Activated CD8-positive, alpha-beta memory T cell treated with anti-CD3 and anti-CD28 coated beads, Interleukin-2, amount 10 ng/mL, durations not matched to agents 7 days and 5 days (primary cell): ENCODE measurements around the gene TRIM3. TPM values are rescaled to one million over a fixed set of nuclear protein-coding genes. Genes with fewer than 3 reads are reported as not detected.

Experiments
- ATAC-seq: fragments of 150-1000 bp; cut with Tn5 transposase; one replicate; pipeline ENCODE4 v1.10.0; 2021; ENCODE audit warnings: moderate library complexity
- CTCF ChIA-PET: fragments of 350-600 bp; sonication (Branson Sonifier 250); formaldehyde crosslinking; loops from one replicate; lab custom pipeline; 2021; ENCODE audit warnings: antibody characterized with exemption; lab: Charles Lee
- DNase-seq: peaks from one replicate; pipeline ENCODE4 v3.0.0-alpha.2; 2020
- H3K27ac Mint-ChIP-seq: one replicate; pipeline ENCODE4 v1.8.0; 2021; ENCODE audit warnings: mild to moderate bottlenecking, mixed read lengths
- H3K27me3 Mint-ChIP-seq: one replicate; pipeline ENCODE4 v1.8.0; 2021; ENCODE audit warnings: mixed read lengths
- H3K36me3 Mint-ChIP-seq: one replicate; pipeline ENCODE4 v1.8.0; 2021; ENCODE audit warnings: mild to moderate bottlenecking, mixed read lengths
- H3K4me1 Mint-ChIP-seq: one replicate; pipeline ENCODE4 v1.8.0; 2021; ENCODE audit warnings: mixed read lengths
- H3K4me3 Mint-ChIP-seq: one replicate; pipeline ENCODE4 v1.8.0; 2021; ENCODE audit warnings: mild to moderate bottlenecking, moderate library complexity, mixed read lengths
- H3K9me3 Mint-ChIP-seq: one replicate; pipeline ENCODE4 v1.8.0; 2022; ENCODE audit warnings: low read depth, mixed read lengths
- total RNA-seq, 2 experiments: library from RNA; stranded (reverse); gene quantifications; one replicate each; pipeline ENCODE4 v1.2.3, GENCODE V29; 2021

Gene TRIM3
- total RNA-seq, 2 experiments from 2014 or later = 4.8 to 5.1 TPM

GRCh38 chr11:6448574-6448973 is 25.2 kb downstream of the TRIM3 start:
- CTCF ChIA-PET = interaction anchor here (1.1 to 15.2 kb wide), 3 partner anchors 66 to 257 kb away, joined by 3 to 571 read pairs (median 3); partner anchors contain the start of gene SMPD1
- Mint-ChIP-seq H3K4me1 (no peaks in the 10 kb centered on the region), H3K4me3 (no peak overlapping the region), H3K9me3 (no peaks in the 10 kb centered on the region), H3K27me3 (no peaks in the 10 kb centered on the region), H3K27ac (no peak overlapping the region), H3K36me3 (no peaks in the 10 kb centered on the region)
- DNase-seq (no peak), ATAC-seq (no peak)

GRCh38 chr11:6443269-6444003 is 30.3 kb downstream of the TRIM3 start:
- Mint-ChIP-seq H3K36me3 (no peaks in the 10 kb centered on the region), H3K4me3 (no peak overlapping the region), H3K9me3 (no peaks in the 10 kb centered on the region), H3K27ac (no peak overlapping the region), H3K27me3 (no peaks in the 10 kb centered on the region), H3K4me1 (no peaks in the 10 kb centered on the region)
- peak; percentile 85 for ATAC-seq
- CTCF ChIA-PET = interaction anchor here (0.6 to 15.2 kb wide), 30 partner anchors 9 to 240 kb away, joined by 3 to 571 read pairs (median 4); partner anchors contain the start of genes APBB1, ARFIP2, MRPL17 and SMPD1
- DNase-seq = peak; percentile 69

GRCh38 chr11:6442441-6442840 is 31.3 kb downstream of the TRIM3 start:
- no peaks in the 10 kb centered on the region for H3K36me3 Mint-ChIP-seq
- H3K4me1 Mint-ChIP-seq = no peaks in the 10 kb centered on the region
- ATAC-seq (no peak), DNase-seq (no peak)
- no peak overlapping the region for H3K4me3 Mint-ChIP-seq
- H3K27me3 Mint-ChIP-seq = no peaks in the 10 kb centered on the region
- CTCF ChIA-PET = interaction anchor here (1.2 to 15.2 kb wide), 9 partner anchors 13 to 241 kb away, joined by 3 to 571 read pairs (median 23); partner anchors contain the start of genes APBB1, MRPL17, SMPD1 and TRIM3
- no peaks in the 10 kb centered on the region for H3K9me3 Mint-ChIP-seq
- H3K27ac Mint-ChIP-seq = no peak overlapping the region

GRCh38 chr11:6440906-6441358 is 32.8 kb downstream of the TRIM3 start, which contains the start of gene HPX:
Gene HPX, minus strand, starts transcription at chr11:6440987. Its CDS starts 24 bp downstream, at chr11:6440963.
- no peaks in the 10 kb centered on the region for H3K9me3 Mint-ChIP-seq
- no peak within 1 kb of the TSS for H3K27ac Mint-ChIP-seq
- peaks cover under 1% of the 10 kb centered on the region for H3K4me1 Mint-ChIP-seq
- DNase-seq (no peak), ATAC-seq (no peak)
- no peaks in the 10 kb centered on the region for H3K36me3 Mint-ChIP-seq
- no peaks in the 10 kb centered on the region for H3K27me3 Mint-ChIP-seq
- CTCF ChIA-PET = interaction anchor here (0.9 to 15.2 kb wide), 8 partner anchors 10 to 78 kb away, joined by 3 to 571 read pairs (median 6); partner anchors contain the start of genes APBB1 and SMPD1
- H3K4me3 Mint-ChIP-seq = no peak within 1 kb of the TSS

GRCh38 chr11:6438979-6439571 is 34.7 kb downstream of the TRIM3 start:
- Mint-ChIP-seq H3K27me3 (no peaks in the 10 kb centered on the region), H3K9me3 (no peaks in the 10 kb centered on the region), H3K4me1 (peaks cover 4% of the 10 kb centered on the region), H3K4me3 (no peak overlapping the region), H3K27ac (no peak overlapping the region), H3K36me3 (no peaks in the 10 kb centered on the region)
- DNase-seq (peak; percentile 46), ATAC-seq (peak; percentile 32)
- CTCF ChIA-PET = interaction anchor here (0.6 to 15.2 kb wide), 12 partner anchors 10 to 318 kb away, joined by 3 to 571 read pairs (median 3); partner anchors contain the start of genes APBB1 and SMPD1

GRCh38 chr11:6437993-6438392 is 35.7 kb downstream of the TRIM3 start:
- H3K4me3 Mint-ChIP-seq = no peak overlapping the region
- DNase-seq (peak; percentile 60), ATAC-seq (peak; percentile 71)
- H3K27me3 Mint-ChIP-seq = no peaks in the 10 kb centered on the region
- H3K27ac Mint-ChIP-seq = no peak overlapping the region
- no peaks in the 10 kb centered on the region for H3K36me3 Mint-ChIP-seq
- CTCF ChIA-PET = interaction anchor here (1.2 to 15.2 kb wide), 8 partner anchors 8 to 75 kb away, joined by 3 to 571 read pairs (median 6); partner anchors contain the start of genes APBB1 and SMPD1
- H3K4me1 Mint-ChIP-seq = peaks cover 4% of the 10 kb centered on the region
- H3K9me3 Mint-ChIP-seq = no peaks in the 10 kb centered on the region

GRCh38 chr11:6437423-6437822 is 36.3 kb downstream of the TRIM3 start:
- H3K9me3 Mint-ChIP-seq = no peaks in the 10 kb centered on the region
- ATAC-seq = no peak
- H3K4me3 Mint-ChIP-seq = no peak overlapping the region
- H3K27me3 Mint-ChIP-seq = no peaks in the 10 kb centered on the region
- no peak for DNase-seq
- no peaks in the 10 kb centered on the region for H3K36me3 Mint-ChIP-seq
- H3K4me1 Mint-ChIP-seq = peaks cover 4% of the 10 kb centered on the region
- H3K27ac Mint-ChIP-seq = no peak overlapping the region
- CTCF ChIA-PET = interaction anchor here (1.2 to 15.2 kb wide), 5 partner anchors 8 to 74 kb away, joined by 3 to 571 read pairs (median 12); partner anchors contain the start of gene SMPD1

GRCh38 chr11:6433998-6434660 is 39.6 kb downstream of the TRIM3 start:
- H3K36me3 Mint-ChIP-seq = no peaks in the 10 kb centered on the region
- no peak overlapping the region for H3K4me3 Mint-ChIP-seq
- peaks cover 4% of the 10 kb centered on the region for H3K4me1 Mint-ChIP-seq
- no peak for ATAC-seq
- H3K27ac Mint-ChIP-seq = no peak overlapping the region
- H3K9me3 Mint-ChIP-seq = no peaks in the 10 kb centered on the region
- CTCF ChIA-PET = interaction anchor here (1.2 to 9.6 kb wide), 3 partner anchors 7 to 55 kb away, joined by 3 to 71 read pairs (median 3); partner anchors contain the start of gene HPX
- no peak for DNase-seq
- H3K27me3 Mint-ChIP-seq = no peaks in the 10 kb centered on the region

- peaks cover 4% of the 10 kb centered on the region for H3K4me1 Mint-ChIP-seq
- no peak for DNase-seq
- no peak overlapping the region for H3K27ac Mint-ChIP-seq
- ATAC-seq = no peak
- no peaks in the 10 kb centered on the region for H3K27me3 Mint-ChIP-seq
- H3K36me3 Mint-ChIP-seq = no peaks in the 10 kb centered on the region
- H3K4me3 Mint-ChIP-seq = no peak overlapping the region
- H3K9me3 Mint-ChIP-seq = no peaks in the 10 kb centered on the region
- CTCF ChIA-PET = interaction anchor here (9.6 kb wide), 1 partner anchor 9 kb away, joined by 71 read pairs; the partner anchor contains the start of gene HPX
Observed at GRCh38 chr11:6431861-6432260, 41.9 kb downstream of the TRIM3 start.

GRCh38 chr11:6427516-6427915 is 46.2 kb downstream of the TRIM3 start:
- Mint-ChIP-seq H3K36me3 (no peaks in the 10 kb centered on the region), H3K9me3 (no peaks in the 10 kb centered on the region), H3K4me3 (no peak overlapping the region), H3K4me1 (no peaks in the 10 kb centered on the region), H3K27me3 (peaks cover 26% of the 10 kb centered on the region), H3K27ac (no peak overlapping the region)
- ATAC-seq (no peak), DNase-seq (no peak)
- CTCF ChIA-PET = interaction anchor here (0.7 to 9.6 kb wide), 5 partner anchors 8 to 1976 kb away, joined by 3 to 71 read pairs (median 4); partner anchors contain the start of genes APBB1 and HPX

- no peak for ATAC-seq
- Mint-ChIP-seq H3K27me3 (peaks cover 38% of the 10 kb centered on the region), H3K36me3 (peaks cover 1% of the 10 kb centered on the region), H3K9me3 (no peaks in the 10 kb centered on the region), H3K27ac (no peak overlapping the region), H3K4me3 (no peak overlapping the region), H3K4me1 (peaks cover 6% of the 10 kb centered on the region)
- no peak for DNase-seq
- CTCF ChIA-PET = interaction anchor here (0.6 to 8.3 kb wide), 4 partner anchors 17 to 58 kb away, joined by 3 to 50 read pairs (median 3); partner anchors contain the start of gene HPX
Observed at GRCh38 chr11:6420677-6421076, 53.1 kb downstream of the TRIM3 start.

- ATAC-seq = peak; percentile 79
- CTCF ChIA-PET = interaction anchor here (0.7 to 8.3 kb wide), 15 partner anchors 9 to 202 kb away, joined by 3 to 50 read pairs (median 4); partner anchors contain the start of genes ARFIP2, HPX and TIMM10B
- Mint-ChIP-seq H3K9me3 (no peaks in the 10 kb centered on the region), H3K27me3 (peaks cover 28% of the 10 kb centered on the region), H3K27ac (peak within 1 kb of the TSS; percentile 30), H3K4me1 (peaks cover 6% of the 10 kb centered on the region), H3K36me3 (peaks cover 1% of the 10 kb centered on the region), H3K4me3 (no peak within 1 kb of the TSS)
- DNase-seq = peak; percentile 72
Observed at GRCh38 chr11:6419009-6419631, 54.6 kb downstream of the TRIM3 start, which contains the start of gene APBB1. Gene APBB1, minus strand, starts transcription at chr11:6419094. Its CDS starts 7,747 bp downstream, at chr11:6411347.
